WTC11 (cell line): Measurements from ENCODE around the gene SERPINB3. TPM values are rescaled to one million over a fixed set of nuclear protein-coding genes. Genes with fewer than 3 reads are reported as not detected.

Experiments
- ATAC-seq: fragments of 200-7000 bp; cut with Tn5 transposase; 2 replicates; pipeline ENCODE4 v1.10.0; 2021; ENCODE audit warnings: mild to moderate bottlenecking, moderate library complexity
- CTCF ChIA-PET: fragments of 300-600 bp; sonication (Branson Sonifier 250); formaldehyde crosslinking; loops from one replicate; lab custom pipeline; 2021; ENCODE audit warnings: antibody characterized with exemption; lab: Charles Lee
- POLR2A ChIA-PET: fragments of 350-600 bp; sonication (Branson Sonifier 250); formaldehyde crosslinking; loops from one replicate; lab custom pipeline; 2021; ENCODE audit warnings: antibody characterized with exemption; lab: Charles Lee
- DNase-seq: peaks from one replicate; pipeline ENCODE4 v3.0.0; 2021; ENCODE audit warnings: low spot score
- H3K27ac Mint-ChIP-seq: 2 replicates; pipeline ENCODE4 v1.8.0; 2021; ENCODE audit warnings: mixed read lengths
- H3K27me3 Mint-ChIP-seq: 2 replicates; pipeline ENCODE4 v1.8.0; 2021; ENCODE audit warnings: low read depth, mild to moderate bottlenecking, moderate library complexity, mixed read lengths
- H3K36me3 Mint-ChIP-seq: 2 replicates; pipeline ENCODE4 v1.8.0; 2021; ENCODE audit warnings: mixed read lengths
- H3K4me1 Mint-ChIP-seq: 2 replicates; pipeline ENCODE4 v1.8.0; 2022; ENCODE audit warnings: mixed read lengths
- H3K4me3 Mint-ChIP-seq: 2 replicates; pipeline ENCODE4 v1.8.0; 2021; ENCODE audit warnings: mild to moderate bottlenecking, moderate library complexity, mixed read lengths
- H3K9me3 Mint-ChIP-seq: 2 replicates; pipeline ENCODE4 v1.8.0; 2021; ENCODE audit warnings: mixed read lengths
- AR ChIP-seq: fragments of 250-450 bp; sonication (Bioruptor Pico); IDR thresholded peaks from 2 replicates; pipeline ENCODE4 v1.9.0; 2021; ENCODE audit warnings: mild to moderate bottlenecking
- GABPB1 ChIP-seq: sonication (generic); formaldehyde crosslinking; IDR thresholded peaks from 2 replicates; pipeline ENCODE4 v1.8.1; 2023; ENCODE audit warnings: mild to moderate bottlenecking, missing genetic modification reagents
- total RNA-seq: library from RNA; stranded (reverse); gene quantifications from 3 replicates; pipeline ENCODE4 v1.2.3, GENCODE V29; 2021

Gene SERPINB3
- total RNA-seq, 1 experiment from 2014 or later = 0.22 TPM

DNA sequence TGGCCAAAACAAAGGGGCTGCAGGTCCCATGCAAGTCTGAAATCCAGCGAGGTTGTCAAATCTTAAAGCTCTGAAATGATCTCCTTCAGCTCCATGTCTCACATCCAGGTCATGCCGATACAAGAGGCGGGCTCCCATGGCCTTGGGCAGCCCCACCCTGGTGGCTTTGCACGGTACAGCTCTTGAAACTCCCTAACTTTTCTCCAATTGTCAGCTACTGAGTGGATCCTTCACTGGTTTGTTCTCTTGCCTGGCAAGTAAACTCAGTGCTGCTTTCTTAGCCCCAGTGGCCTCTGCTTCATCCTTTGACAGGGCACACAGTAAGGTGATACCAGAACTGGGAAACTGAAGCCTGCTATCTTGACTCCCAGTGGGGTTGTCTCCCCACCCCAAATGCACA, 48.3 kb downstream of the SERPINB3 start (continued):
- TF ChIP-seq AR (CRISPR knock-in tag) = no peak

- peaks cover 13% of the 10 kb centered on the region for H3K4me1 Mint-ChIP-seq
- DNase-seq = no peak
- no peak for TF ChIP-seq GABPB1 (CRISPR knock-in tag)
- TF ChIP-seq, all 79 proteins: peak for 0
- no peak for ATAC-seq
- POLR2A ChIA-PET = interaction anchor here (0.6 kb wide), 1 partner anchor 18 kb away, joined by 3 read pairs; no protein-coding TSS in a partner anchor
- H3K4me3 Mint-ChIP-seq = no peak overlapping the region
- H3K27me3 Mint-ChIP-seq = no peaks in the 10 kb centered on the region
- no peaks in the 10 kb centered on the region for H3K36me3 Mint-ChIP-seq
- H3K27ac Mint-ChIP-seq = no peak overlapping the region; the same call in 1 of the 2 replicates
- no peaks in the 10 kb centered on the region for H3K9me3 Mint-ChIP-seq
- CTCF ChIA-PET = no interaction called here
Observed at GRCh38 chr18:63606526-63606925, 55.2 kb downstream of the SERPINB3 start.

Other genes starting within 250 kb of the SERPINB3 start
- 37.8 to 44.1 TPM (median 42.8 TPM) in 3 replicates for gene VPS4B, start 239.4 kb downstream of the SERPINB3 start, total RNA-seq
- 0.17 to 0.25 TPM (median 0.18 TPM) in 3 replicates for gene SERPINB5, start 184.9 kb downstream of the SERPINB3 start, total RNA-seq
- not detected in 3 replicates for gene SERPINB12, start 119.5 kb downstream of the SERPINB3 start, total RNA-seq
- gene SERPINB13, start 74.5 kb downstream of the SERPINB3 start, total RNA-seq = not detected in 3 replicates
- 0.37 to 1.3 TPM (median 0.53 TPM) in 3 replicates for gene SERPINB4, start 17.6 kb downstream of the SERPINB3 start, total RNA-seq
- gene SERPINB11, start 41.1 kb upstream of the SERPINB3 start, total RNA-seq = not detected in 3 replicates
- gene SERPINB7, start 113.5 kb upstream of the SERPINB3 start, total RNA-seq = not detected in 3 replicates
- not detected in 3 replicates for gene SERPINB2, start 225.8 kb upstream of the SERPINB3 start, total RNA-seq
- not detected in 3 replicates for gene SERPINB10, start 246.1 kb upstream of the SERPINB3 start, total RNA-seq